ENCODE results near the gene QRICH1.

The QRICH1 gene

GRCh38 chr3:49025793-49026520 is 67.9 kb downstream of the QRICH1 start:
- ChIA-PET POLR2A (interaction anchor here (1.0 to 1.7 kb wide), 2 partner anchors 13 to 19 kb away, joined by 4 to 7 read pairs; partner anchors contain the start of gene WDR6), CTCF (interaction anchor here (1.1 to 2.9 kb wide), 3 partner anchors 33 to 68 kb away, joined by 3 to 11 read pairs (median 3); partner anchors contain the start of gene QRICH1)
- no peak for DNase-seq (ENCODE audit: extremely low spot score)
- no peak for TF ChIP-seq CTCF (IDR thresholded peaks at IDR 0.05; ENCODE audit: control extremely low read depth, extremely low read depth, low read depth, missing control alignments)

DNA sequence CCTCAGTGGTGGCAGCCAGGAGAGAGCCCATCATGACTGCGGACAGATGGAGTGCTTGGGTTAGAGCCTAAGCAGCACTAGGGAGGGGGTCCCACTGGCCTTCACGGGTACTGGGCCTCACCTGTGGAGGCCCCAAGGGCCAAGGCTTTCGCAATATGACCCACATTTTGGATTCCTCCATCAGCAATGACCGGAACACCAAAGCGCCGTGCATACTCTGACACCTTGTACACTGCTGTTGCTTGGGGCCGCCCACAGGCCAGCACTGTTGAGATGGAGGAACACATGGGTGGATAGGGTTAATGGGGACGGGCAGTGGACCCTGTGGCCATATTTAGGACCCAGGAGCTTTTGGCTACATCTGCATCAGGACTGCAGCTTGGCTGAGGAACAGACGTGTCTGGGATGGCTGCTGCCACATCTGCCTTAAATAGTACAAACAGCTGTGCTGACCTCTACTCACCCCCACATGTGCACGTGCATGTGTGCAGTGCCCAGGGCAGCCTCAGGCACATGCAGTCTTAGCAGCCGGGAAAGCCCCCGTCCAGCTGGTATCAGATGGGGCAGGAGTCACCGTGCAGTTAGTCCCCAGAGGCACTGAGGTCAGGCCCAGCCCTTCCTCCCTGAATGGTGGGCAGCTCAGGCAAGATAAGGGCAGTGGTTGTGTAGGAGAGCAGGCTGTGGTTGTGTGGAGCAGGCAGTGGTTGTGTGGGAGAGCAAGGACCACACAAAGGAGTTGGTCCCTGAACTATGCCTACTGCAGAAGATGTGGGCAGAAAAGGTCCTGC is 68.7 kb downstream of the QRICH1 start:
- TF ChIP-seq CTCF (IDR thresholded peaks at IDR 0.05; ENCODE audit: control extremely low read depth, extremely low read depth, low read depth, missing control alignments), result no peak
- CTCF ChIA-PET, result interaction anchor here (1.1 to 8.3 kb wide), 3 partner anchors 16 to 69 kb away, joined by 3 to 131 read pairs (median 11); partner anchors contain the start of genes QRICH1 and WDR6
- no peak for DNase-seq (ENCODE audit: extremely low spot score)
- POLR2A ChIA-PET, result interaction anchor here (0.6 to 1.7 kb wide), 3 partner anchors 13 to 25 kb away, joined by 3 to 7 read pairs (median 4); partner anchors contain the start of gene WDR6

DNA sequence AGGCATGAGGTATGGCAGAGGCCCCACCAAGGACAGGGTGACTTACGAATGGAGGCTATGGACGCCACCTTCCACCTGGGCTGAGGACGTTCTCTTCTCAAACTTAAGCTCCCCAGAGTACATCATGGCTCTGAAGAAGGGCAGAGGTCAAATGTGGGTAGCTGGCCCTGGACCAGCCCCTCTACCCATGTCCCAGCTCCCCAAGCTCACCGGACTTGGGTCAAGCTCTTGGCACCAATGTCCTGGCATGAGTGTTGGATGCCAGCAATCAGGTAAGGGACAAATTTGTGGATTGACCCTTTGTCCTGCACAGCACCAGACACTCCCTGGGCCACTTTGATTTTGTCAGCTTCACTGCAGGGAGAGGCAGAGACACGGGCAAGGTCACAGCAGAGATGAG is 69.4 kb downstream of the QRICH1 start:
- TF ChIP-seq CTCF (IDR thresholded peaks at IDR 0.05; ENCODE audit: control extremely low read depth, extremely low read depth, low read depth, missing control alignments), result no peak
- CTCF ChIA-PET, result interaction anchor here (2.9 to 8.3 kb wide), 2 partner anchors 15 to 37 kb away, joined by 11 to 131 read pairs; partner anchors contain the start of gene WDR6
- POLR2A ChIA-PET, result no interaction called here
- no peak for DNase-seq (ENCODE audit: extremely low spot score)

DNA sequence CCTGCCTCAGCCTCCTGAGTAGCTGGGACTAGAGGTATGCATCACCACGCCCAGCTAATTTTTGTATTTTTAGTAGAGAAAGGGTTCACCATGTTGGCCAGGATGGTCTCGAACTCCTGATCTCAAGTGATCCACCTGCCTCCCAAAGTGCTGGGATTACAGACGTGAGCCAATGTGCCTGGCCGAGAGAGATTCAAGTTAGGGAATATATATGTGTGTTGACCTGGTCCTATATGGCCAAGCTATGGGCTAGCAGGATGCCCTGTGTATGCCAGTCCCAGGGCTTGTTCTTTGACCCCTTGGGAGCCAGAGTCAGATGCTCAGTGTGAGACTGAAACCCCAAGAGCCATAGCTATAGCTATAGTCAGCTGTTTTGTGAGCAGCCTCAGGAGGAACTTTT is 70.1 kb downstream of the QRICH1 start:
- CTCF ChIA-PET, result interaction anchor here (2.9 to 8.3 kb wide), 2 partner anchors 14 to 36 kb away, joined by 11 to 131 read pairs; partner anchors contain the start of gene WDR6
- no peak for DNase-seq (ENCODE audit: extremely low spot score)
- no peak for TF ChIP-seq CTCF (IDR thresholded peaks at IDR 0.05; ENCODE audit: control extremely low read depth, extremely low read depth, low read depth, missing control alignments)
- POLR2A ChIA-PET, result no interaction called here

DNA sequence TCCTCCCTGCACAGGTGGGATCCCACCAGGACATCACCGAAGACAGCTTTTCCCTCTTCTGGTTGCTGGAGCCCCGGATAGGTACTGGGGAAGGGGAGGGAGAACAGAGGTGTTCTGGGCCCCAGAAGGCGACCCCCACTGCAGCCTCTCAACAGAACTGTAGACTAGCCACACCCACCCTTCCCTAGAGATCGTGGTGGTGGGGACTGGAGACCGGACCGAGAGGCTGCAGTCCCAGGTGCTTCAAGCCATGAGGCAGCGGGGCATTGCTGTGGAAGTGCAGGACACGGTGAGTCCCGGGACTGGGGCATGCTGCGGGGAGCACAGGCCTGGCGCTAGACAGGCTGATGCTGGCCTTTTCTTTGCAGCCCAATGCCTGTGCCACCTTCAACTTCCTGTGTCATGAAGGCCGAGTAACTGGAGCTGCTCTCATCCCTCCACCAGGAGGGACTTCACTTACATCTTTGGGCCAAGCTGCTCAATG is 71.1 kb downstream of the QRICH1 start:
- DNase-seq (ENCODE audit: extremely low spot score), result no peak
- TF ChIP-seq CTCF (IDR thresholded peaks at IDR 0.05; ENCODE audit: control extremely low read depth, extremely low read depth, low read depth, missing control alignments), result no peak
- CTCF ChIA-PET, result interaction anchor here (0.7 to 8.3 kb wide), 21 partner anchors 9 to 1243 kb away, joined by 3 to 131 read pairs (median 4); partner anchors contain the start of genes DAG1, P4HTM, USP19 and WDR6
- POLR2A ChIA-PET, result interaction anchor here (1.2 to 3.4 kb wide), 5 partner anchors 11 to 447 kb away, joined by 3 to 50 read pairs (median 6); partner anchors contain the start of genes DAG1, QRICH1, USP4 and WDR6

Data from GM10248 (cell line).